8988T (cell line): ENCODE measurements around the gene KRT80.

Source experiments
- DNase-seq: peaks from one replicate; pipeline ENCODE4 v3.0.0; 2011

Gene KRT80

DNA sequence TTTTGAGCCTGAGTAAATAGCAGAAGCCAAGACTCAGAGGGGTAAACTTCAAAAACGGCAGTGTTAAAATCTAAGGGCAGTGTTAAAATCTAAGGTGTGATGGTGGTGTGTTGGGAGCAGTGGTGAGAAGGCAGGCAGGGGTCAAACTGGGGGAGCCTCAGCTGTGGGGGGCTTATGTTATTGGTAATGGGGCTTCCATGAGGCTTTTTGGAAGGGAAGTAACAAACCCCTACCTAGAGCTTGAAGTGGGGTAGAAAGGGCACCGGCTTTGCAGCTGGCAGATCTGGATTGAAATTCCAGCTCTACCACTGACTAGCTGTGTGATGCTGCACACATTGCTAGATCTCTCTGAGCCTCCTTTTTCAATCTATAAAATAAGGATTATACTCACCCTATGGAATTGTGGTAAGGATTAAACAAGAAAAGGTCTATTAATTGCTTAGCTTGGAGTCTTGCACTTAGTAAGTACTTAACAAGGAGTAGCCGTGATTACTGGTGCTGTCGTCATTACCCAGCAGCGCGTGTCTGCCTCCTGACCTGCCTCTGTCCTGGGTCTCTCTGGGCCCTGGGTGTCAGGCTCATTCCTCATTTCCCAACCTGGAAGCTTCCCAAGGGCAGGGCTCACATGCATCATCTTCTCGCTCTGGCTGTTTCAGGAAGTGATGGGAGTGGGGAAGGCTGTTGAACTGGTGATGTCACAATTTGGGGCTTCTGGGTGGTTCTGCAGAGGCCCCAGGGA is 18.5 kb upstream of the KRT80 start:
- no peak for DNase-seq

DNA sequence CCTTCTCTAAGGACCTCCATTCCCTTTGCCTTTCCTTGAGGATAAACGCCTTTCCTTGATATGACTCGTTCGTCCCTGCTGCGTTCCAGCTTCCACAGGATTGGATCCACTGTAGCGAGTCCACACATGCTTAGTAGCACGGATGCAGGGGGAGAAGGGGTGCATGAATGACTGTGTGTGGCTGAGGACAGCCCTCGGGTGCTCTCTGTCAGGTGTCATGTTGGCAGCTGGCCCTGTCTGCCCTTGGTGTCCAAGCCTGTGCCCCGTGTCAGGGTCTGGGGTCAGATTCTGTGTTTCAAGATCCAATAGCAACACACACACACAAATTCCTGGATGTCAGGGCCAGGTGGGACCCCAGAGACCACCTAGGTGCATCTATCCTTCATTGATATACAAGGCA is 17.5 kb upstream of the KRT80 start:
- peak; percentile 8 for DNase-seq

DNA sequence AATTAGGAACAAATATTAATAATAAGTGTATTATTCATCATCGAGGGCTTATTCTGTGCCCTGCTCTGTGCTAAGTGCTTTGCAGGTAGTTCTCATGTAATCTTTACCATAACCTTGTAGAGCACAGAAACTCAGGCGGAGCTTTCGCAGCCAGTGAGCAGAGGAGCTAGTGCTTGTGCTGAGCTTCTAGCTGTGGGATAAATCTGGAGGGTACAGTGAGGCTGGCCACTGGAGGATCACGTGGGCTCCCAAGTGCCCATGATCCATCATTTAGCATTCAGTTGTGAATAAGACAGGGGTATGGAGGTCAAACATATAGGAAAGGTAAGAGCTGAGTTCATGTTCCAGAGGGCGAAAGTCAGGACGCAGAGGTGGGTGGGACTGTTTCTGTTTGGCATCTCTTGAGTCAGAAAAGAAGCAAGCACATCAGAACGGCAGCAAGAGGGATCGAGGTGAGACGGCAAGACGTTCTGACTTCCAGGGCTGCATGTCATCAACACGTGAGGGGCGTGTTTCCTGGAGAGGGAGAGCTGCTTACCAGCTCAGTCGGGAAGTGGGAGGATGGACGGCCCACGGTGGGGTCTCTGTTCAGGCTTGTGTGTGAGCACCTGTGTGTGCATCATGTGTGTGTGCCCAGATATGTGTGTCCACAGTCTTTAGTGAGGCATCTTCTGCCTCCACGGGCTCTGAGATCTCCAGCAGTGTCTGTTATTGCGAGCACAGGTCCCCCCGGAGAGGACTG is 16.8 kb upstream of the KRT80 start:
- DNase-seq = peak; percentile 7

DNA sequence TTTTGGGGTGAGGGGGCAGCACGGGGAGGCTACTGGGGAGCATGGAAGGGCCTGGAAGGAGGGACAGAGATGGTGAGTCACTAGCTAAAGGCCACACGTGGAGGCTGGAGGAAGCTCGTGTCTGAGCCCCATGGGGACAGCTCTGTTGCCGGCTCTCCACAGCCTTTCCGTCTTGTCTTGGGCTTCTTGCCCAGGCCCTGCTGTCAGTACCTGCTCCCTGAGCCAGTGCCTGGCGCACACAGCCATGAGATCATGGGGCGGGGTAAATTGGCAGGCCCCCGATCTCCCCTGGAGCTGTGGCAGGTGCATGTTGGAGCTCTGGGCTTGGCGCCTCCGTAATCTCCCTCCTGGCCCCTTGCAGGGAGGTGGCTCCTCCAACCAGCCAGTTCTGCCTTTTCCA is 16.1 kb upstream of the KRT80 start:
- peak; percentile 9 for DNase-seq

DNA sequence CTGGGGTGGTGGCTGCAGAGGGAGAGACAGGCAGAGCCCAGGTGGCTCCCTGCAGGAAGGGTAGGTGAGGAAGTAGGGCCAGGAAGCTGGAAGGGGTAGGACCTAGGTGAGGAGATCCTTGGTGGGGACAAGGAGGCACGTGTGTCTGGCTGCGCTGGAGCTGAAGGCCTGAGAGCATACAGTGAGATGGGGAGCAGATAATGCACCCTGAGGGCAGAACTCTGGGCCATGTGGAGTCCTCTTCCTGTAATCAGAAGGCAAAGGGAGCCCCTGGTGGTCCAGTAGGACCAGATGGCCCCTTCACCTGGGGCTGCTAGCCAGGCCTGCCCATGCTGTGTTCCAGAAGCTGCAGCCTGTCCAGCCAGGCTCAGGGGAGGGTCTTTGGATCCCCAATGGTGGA is 15.3 kb upstream of the KRT80 start:
- no peak for DNase-seq

DNA sequence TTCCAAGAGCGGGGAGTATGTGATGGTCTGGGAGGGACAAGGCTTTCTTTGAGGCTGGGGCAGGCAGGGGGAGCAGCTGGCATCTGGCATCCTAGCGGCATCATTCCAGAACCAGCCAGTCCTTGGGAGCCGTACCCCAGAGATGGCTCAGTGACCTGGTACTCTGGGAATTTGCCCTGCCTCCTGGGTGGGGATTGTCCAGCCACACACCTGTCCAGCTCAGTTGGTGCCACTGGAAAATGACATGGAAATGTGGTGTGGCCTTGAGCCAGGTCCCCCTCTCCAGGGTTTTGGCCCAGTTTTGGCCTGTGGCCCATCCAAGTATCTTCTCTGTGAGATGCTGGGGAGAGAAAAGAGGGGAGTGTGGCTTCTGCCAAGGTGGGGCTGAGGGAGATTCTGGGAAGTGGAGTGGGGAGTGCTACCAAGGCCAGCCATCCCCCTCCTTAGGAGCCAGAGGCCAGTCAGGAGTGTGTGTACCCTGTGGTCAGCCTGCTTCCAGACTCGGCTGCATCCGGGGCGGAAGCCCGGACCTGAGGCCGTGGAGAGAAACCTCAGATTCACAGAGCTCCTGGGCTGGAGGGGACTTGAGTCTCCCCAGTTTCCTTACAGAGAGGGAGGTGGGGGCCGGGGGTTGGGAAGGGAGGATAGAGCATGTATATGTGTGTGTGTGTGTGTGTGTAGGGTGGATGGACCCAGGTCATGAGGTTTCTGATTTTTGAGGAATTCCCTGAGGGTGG is 14.7 kb upstream of the KRT80 start:
- peak; percentile 5 for DNase-seq

DNA sequence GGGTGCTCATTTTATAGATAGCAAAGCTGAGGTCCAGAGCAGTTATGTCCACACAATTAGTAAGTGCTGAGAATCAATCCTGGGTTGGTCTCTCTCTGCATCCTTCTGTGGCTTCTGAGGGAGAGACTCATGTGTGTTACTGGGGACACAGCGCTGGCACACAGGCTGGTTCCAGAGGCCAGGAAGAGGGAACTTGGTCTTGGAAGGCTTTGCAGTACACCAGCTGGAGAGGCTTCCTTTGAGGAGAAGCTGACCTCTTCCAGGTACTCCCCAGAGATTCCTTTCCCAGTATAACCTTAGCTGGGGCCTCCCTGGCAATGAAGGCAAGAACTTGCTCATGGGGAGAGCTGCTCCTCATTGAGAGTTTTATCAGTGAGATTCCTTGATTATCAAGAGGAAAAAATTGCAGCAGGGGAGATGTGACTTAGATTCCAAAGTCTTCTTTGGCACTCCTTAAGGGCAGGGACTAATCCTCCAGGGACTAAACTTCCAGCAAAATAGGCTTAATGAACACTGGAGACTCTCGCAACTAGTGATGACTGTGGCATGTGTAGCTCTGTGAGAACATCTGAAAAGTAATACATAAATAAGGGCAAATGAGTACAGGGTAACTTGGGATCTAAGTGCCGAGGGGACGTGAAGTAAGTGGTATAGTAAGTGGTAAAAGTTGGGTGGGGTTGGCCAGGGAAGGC is 13.9 kb upstream of the KRT80 start:
- peak; percentile 5 for DNase-seq

DNA sequence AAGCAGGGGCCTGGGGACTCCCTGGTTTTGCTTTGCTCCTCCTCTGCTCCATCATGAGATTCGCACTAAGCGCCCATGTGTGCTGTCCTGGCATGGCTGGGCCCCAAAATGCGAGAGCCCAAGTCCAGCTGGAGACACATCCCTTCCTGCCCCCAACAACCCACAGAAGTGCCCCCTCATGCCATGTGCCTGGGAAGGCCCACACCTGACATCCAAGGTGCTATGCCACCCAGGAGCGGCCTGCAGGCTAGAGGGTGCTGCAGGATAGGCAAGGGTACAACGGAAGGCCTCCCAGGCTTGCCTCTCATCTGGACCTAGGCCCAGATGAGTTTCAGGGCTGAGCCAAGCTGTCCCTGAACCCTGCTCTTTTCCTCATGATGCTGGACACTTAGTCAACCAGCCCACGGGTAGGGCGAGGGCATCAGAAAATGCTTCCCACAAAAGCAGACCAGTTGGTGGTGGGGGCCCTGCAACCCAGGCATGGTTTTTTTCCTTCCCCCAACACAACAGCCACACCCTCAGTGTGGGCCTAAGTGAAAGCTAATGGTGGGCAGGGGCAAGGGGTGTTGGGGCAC is 13.2 kb upstream of the KRT80 start:
- peak; percentile 9 for DNase-seq

DNA sequence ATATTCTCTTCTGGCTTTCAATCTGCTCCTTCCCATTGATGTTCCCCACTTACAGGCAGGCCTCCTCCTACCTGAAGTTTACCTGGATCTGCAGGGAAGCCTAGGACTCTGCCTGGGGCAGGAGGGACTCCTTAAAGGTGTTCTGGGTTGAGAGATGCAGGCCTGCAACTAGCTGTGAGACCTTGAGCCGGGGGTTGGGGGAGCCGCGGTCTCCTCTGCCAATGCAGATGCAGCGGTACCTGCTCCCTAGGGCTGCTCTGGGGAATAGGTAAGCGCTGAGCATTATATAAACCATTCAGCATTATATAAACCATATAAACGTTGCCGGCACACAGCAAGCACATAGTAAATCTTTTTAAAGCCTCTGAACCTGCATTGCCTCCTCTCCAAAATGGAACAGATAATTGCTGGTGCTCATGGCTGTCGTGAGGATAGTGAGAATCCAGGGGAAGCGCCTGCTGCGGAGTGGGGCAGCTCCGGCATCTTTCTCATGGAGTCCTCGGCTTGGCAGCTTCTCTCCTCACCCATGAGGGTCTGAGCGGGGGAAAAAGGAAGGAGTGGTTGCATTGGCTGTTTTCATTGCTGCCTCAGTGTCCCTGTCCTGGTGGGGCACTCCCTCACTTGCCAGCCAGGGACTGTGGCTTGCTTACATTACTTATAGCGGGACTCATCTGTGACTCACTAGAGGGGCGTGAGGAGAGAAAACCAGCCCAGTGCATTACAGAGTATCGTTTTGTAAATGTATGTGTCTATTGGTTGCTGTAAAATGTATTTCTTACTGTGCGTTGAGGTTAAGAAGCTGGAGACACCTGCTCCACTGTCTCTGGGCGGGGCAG is 12.5 kb upstream of the KRT80 start:
- DNase-seq = peak; percentile 8

DNA sequence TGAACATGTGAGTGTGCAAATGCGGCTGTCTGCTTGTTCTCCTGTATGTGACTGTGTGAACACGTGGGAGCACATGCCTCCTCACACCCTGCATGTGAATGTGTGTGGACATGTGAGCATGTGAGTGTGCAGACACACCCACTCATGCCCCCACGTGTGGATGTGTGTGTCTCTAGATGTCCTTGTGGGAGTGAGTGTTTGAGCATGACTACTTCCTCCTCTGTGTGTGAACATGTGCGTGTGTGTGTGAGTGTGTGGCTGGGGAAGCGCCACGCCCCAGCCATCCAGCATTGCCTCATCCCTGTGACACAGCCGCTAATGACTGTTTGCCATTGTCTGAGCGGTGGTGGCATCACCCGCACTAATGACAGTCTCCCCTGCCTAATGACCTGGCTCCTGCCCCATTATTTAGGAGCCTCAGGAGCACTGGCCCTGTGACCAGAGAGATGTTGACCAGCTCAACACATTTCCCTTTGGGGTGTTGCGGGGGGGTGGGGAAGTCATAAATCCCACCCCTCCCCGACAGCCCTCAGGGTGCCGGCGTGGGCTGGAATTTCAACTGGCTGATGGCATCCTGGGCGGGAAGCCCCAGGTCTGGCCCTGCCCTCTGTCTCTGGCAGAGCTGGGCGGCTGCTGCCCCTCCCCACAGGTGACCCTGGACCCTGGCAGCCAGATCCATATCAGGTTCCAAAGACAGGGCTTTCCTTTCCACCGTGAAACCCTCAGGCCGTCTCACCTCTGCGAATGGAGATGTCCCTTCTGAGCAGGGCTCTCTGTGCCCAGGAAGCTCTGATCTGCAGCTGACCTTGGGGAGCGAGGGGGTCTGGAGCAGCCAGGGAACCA is 11.5 kb upstream of the KRT80 start:
- peak; percentile 6 for DNase-seq

DNA sequence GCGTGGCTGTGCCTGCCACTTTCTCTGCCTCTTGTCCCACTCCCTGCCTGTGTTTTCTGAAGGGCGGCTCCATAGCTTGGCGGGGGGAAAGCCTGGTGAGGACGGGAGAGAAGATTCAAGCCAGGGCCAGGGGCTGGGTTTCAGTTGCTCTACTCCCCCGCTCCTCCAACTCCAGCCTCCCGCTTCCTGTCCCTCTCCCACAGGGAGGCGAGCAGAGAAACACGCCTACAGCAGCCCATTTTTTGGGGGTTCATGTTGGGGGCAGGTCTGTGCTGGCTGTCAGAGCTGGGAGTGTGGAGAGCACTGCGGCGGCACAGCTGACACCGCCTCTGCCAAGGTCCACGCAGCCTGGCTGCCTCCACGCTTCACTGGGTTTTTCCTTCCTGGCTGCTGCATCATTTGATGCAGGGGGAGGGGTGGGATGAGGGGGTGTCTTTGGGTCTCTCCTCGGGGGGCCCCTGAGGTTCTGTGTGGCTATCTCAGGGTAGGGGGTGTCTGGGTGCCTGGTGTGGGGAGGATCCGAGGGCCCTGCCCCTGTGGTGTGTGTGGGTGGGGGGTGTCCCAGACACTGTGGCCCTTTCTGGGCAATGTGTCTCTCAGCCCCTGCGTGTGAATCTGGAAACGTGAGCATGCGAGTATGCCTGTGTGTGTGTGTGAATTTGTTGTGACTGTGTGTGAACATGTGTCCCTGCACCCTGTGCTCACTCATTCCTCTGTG is 10.7 kb upstream of the KRT80 start:
- peak; percentile 4 for DNase-seq

DNA sequence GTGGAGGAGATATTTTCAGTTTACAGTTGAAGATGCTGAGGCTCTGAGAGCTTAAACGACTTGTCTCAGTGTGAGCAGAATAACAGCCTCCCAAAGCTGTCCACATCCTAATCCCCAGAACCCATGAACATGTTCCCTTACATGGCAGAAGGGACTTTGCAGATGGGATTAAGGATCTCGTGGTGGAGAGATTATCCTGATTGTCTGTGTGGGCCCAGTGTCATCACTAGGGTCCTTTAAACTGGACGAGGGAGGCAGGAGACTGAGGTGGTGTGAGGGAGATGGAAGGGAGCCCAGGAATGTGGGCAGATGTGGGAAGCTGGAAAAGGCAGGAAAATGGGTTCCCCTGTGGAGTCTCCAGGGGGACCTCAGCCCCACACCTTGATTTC is 9.6 kb upstream of the KRT80 start:
- no peak for DNase-seq

DNA sequence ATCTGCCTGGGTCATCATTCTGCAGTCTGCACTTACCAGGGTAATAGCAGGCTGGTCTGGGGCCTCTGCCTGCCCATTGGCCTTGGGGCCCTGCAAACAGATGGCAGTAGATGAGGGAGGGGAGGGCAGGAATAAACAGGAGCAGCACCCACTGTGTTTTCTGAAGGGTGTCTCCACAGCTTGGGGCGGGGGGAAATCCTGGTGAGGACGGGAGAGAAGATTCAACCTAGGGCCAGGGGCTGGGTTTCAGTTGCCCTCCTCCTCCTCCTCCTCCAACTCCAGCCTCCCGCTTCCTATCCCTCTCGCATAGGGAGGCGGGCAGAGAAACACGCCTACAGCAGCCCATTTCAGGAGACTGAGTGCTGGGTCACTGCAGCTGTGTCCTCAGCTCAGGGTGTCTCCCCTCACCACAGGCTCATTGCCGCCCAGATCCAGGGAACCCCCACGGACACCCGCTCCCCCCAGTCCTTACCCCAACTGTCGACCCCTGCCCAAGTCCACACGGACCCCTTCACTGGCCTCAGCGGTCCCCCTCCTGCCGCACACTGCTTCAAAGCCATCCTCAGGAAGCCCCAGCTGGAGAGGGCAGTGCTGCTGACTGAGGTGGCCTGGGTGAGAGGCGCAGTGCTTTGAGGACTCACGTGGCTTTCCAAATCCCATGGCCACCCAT is 9.1 kb upstream of the KRT80 start:
- DNase-seq = no peak

DNA sequence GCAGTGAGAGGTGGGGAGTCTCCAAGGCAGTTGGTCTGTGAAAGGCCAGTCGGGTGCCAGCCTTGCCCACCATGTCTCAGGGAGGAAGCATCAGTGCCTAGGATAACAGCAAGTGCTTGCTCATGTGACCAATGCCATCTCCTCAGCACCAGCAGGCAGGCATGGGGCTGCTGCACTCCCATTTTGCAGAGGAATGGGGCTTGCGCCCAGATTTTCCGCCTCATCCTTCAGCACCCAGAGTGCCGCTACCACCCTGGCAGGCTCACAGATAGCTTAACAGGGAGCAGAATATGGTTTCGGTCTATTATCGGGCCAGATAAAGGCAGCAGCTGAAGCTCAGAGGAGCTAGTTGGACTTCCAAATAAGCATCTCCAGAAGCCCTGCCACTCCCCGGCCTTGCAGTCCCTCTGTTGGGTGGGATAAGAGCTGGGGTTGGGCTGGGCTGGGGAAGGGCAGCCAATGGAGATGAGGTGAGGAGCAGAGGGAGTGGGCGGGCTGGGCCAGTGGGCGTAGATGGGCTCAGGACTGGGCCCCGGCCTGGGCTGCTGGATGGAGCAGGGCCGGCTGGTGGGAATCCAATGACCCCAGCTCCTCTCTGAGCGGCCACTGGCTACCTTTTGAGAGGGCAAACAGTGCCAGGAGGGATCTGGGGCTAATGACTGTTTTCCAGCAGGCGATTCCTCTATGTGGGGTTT is 8.4 kb upstream of the KRT80 start:
- no peak for DNase-seq

DNA sequence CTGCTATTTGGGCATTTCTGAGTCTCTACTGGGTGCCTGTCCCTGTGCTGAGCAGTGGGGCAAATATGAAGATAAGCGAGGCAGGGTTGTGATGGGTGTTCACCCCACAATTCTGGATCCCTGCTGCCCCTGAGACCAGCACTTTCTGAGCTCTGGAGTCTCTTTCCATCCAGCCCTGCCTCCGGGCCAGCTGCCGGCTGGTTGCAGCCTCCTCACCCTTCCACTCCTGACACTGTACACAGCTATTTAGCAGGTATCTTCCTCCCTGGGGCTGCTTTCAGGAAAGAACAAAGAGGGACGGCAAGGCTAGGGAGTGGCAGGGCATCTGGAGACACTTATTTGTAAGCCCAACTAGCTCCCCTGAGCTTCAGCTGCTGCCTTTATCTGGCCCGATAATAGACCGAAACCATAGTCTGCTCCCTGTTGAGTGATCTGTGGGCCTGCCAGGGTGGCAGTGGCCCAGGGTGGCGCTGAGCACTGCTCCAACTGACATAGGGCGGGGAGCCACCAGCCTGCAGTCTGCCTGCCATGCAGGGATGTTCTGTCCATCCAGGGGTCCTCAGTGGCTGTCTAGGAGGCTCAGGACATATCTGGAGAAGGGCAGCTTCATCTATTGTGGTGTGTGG is 7.6 kb upstream of the KRT80 start:
- DNase-seq = no peak

DNA sequence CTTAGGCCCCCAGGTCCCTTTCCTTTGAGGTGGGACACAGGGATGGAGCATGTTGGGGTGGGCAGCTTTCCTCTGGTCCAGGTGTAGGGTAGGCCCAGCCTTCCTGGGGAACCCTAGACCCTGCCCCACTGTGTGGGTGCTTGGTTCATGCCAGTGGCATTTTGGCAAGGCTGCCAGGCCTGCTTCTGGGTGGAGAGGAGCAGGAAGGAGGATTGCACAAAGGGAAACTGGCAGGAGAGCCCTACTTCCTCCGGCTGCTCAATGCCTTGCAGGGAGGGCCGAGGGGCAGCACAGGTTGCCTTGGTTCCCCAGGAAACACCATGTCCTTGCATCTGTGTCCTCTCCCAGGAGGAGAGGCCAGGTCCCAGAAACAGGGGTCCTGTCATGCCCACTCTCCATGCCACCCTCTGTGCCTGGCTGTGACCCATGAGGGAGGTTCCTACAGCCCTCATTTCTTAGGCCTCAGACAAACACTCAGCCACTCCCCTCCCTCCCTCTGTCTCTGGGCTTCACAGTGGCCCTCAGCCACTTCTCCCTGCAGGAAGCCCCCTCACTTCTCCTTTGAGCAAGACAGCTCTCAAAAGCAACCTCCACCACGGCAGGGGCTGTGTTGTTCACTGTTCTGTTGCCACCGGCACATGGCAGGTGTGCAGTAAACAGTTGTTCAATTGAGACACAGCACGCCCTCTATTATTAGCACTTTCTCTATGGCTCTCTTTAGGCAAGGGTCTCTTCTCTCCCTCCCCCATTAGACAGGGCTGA is 6.8 kb upstream of the KRT80 start:
- DNase-seq = no peak

DNA sequence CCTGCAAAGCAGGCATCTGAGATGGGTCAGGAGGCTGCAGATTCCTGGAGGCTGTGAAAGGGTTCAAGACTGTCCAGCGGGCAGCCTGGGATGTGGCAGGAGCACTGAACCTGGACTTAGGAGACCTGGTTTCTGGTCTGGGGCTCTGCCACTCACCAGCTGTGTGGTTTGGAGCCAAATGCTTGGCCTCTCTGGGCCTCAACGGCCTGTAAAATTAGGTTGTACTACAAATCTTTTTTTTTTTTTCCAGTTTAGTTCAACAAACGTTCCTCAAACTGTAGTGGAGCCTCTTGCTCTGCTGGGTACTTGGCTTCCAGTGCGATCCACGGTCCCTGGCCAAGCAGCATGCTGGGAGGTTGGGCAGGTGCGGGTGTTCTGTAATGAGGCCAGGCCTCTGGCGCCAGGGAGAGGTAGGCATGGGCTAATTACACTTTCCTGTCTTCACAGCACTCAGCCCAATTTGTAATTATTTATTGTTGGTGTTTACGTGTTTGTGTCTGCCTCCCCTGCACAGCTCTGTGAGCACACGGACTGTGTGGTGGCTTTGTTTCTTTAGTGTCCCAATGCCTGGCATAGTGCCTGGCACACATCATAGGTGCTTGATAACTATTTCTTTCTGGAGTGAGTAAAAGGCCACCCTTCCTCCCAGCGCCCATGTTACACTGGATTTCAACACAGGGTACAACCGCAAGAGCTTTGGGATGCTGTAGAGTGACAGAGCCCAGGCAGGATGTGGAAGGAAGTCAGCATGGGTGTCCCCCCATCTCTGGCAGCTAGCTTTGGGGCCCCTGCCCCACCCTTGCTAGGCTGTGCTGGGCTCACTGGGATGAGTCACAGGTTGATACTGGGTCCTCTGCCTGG is 5.8 kb upstream of the KRT80 start:
- DNase-seq = no peak
